Measurements from ENCODE around the gene KIRREL3.

GRCh38 chr11:126809514-126810289, 190.9 kb downstream of the KIRREL3 start:
- TF ChIP-seq CTCF (IDR thresholded peaks at IDR 0.05; ENCODE audit: low read depth, low read length) (no peak), EZH2phosphoT487 (IDR thresholded peaks at IDR 0.05; ENCODE audit: low read depth) (no peak)
